Body of pancreas (tissue), 4 donors: Measurements from ENCODE around the gene GRSF1. TPM values are rescaled to one million over a fixed set of nuclear protein-coding genes. Genes with fewer than 3 reads are reported as not detected.

Experiments used
- ATAC-seq: fragments of 150-250 bp; one replicate; pipeline ENCODE4 v1.9.1; 2016
- DNase-seq, 4 donors: peaks; one replicate each; pipeline ENCODE4 v3.0.0-alpha.2; 2019
- H3K27ac ChIP-seq, 4 donors: fragments of 200-600 bp; sonication (generic); 1 replicate in 3 of 4; 2 replicates in 1 of 4; pipeline versions ENCODE4 v1.5.1 to v1.6.1; 2016 to 2019; ENCODE audit warnings: mild to moderate bottlenecking in 1 of 4, mixed read lengths in 1 of 4, moderate library complexity in 1 of 4
- H3K27me3 ChIP-seq, 2 donors: fragments of 200-600 bp; sonication (generic); one replicate each; pipeline ENCODE4 v1.6.0; 2016; ENCODE audit warnings: mild to moderate bottlenecking in 1 of 2
- H3K36me3 ChIP-seq, 2 donors: fragments of 200-600 bp; sonication (generic); replicated peaks in 1 of 2; 2 replicates each; pipeline ENCODE4 v1.5.1; 2016; ENCODE audit warnings: low read depth in 2 of 2; ENCODE audit not compliant: insufficient read depth in 1 of 2
- H3K4me1 ChIP-seq: fragments of 200-600 bp; sonication (generic); one replicate; pipeline ENCODE4 v1.6.0; 2016
- H3K4me3 ChIP-seq, 2 donors: fragments of 200-600 bp; sonication (generic); 1 replicate in 1 of 2; 2 replicates in 1 of 2; pipeline ENCODE4 v1.5.1; 2016 to 2019
- H3K9me3 ChIP-seq, 3 donors: fragments of 200-600 bp; sonication (generic); 1 replicate in 2 of 3; 2 replicates in 1 of 3; pipeline ENCODE4 v1.5.1; 2016
- POLR2A ChIP-seq, 3 donors: fragments of 450-650 bp; IDR thresholded peaks; one replicate each; pipeline ENCODE4 v1.6.1; 2016; ENCODE audit warnings: antibody characterized with exemption in 3 of 3, mild to moderate bottlenecking in 2 of 3
- WGBS, 2 donors: methylation state at CpG; one replicate each; pipeline ENCODE4 v1.1.5; 2017; 5-methylcytosine and 5-hydroxymethylcytosine counted together
- intact Hi-C: fragments of 100-400 bp; cut with DNase I; formaldehyde crosslinking; loops from one replicate; pipeline ENCODE4 v1.15.1; 2023
- total RNA-seq, 2 donors: library from RNA; depleted of rRNA; stranded (reverse); fragments of >200 nt; gene quantifications; one replicate each; pipeline ENCODE4 v1.1.0, GENCODE V29; 2016
- TF ChIP-seq, protein P1 (sequence below), 7 experiments: fragments of 450-650 bp in 4 of 7; fragments of 200-600 bp in 3 of 7; sonication (generic) in 3 of 7; IDR thresholded peaks; one replicate each; pipeline ENCODE4 v1.5.1; 2016 to 2019; ENCODE audit warnings: antibody characterized with exemption in 7 of 7

The GRSF1 gene, protein sequence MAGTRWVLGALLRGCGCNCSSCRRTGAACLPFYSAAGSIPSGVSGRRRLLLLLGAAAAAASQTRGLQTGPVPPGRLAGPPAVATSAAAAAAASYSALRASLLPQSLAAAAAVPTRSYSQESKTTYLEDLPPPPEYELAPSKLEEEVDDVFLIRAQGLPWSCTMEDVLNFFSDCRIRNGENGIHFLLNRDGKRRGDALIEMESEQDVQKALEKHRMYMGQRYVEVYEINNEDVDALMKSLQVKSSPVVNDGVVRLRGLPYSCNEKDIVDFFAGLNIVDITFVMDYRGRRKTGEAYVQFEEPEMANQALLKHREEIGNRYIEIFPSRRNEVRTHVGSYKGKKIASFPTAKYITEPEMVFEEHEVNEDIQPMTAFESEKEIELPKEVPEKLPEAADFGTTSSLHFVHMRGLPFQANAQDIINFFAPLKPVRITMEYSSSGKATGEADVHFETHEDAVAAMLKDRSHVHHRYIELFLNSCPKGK
- 10 to 100 TPM; 33.0 to 38.7 TPM for total RNA-seq

DNA sequence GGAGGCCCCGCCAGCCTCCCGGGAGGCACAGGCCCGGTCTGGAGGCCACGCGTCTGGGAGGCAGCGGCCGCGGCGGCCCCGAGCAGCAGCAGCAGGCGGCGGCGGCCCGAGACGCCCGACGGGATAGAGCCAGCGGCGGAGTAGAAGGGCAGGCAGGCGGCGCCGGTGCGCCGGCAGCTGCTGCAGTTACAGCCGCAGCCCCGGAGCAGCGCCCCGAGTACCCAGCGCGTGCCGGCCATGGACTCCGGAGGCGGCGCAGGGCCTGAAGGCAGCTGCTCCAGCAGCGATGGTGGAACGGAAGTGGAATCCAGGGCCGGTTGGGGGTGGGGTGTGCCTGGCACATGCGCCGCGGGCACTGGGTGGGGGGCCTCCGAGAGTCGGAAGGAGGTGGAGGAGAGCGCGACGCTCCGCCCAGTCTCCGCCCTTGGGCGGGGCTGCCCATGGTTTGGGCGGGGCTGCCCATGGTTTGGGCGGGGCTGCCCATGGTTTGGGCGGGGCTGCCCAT is at the start of gene GRSF1:
TSS of gene GRSF1 (minus strand) at position 302 of the 505 bp plus-strand sequence. CDS start at position 239, 63 bp downstream.
- intact Hi-C loops = no loop called here
- Histone ChIP-seq H3K27me3 (no peaks in the 10 kb centered on the region), H3K4me3 (peak within 1 kb of the TSS; percentile 76 to 86), H3K4me1 (peaks cover 36% of the 10 kb centered on the region), H3K27ac (peak within 1 kb of the TSS; percentile 56 to 98 (median 96)), H3K9me3 (no peaks in the 10 kb centered on the region), H3K36me3 (peaks cover 0 to 4% of the 10 kb centered on the region in 2 donors)
- WGBS, 2 donors = 1% methylated on average over 47 of the region's 51 CpGs; no CpG with 5 or more reads in 1 of the 2 donors
- ATAC-seq (peak; percentile 95), DNase-seq (peak; percentile 94 to 96 (median 95))
- TF ChIP-seq, protein P1, sequence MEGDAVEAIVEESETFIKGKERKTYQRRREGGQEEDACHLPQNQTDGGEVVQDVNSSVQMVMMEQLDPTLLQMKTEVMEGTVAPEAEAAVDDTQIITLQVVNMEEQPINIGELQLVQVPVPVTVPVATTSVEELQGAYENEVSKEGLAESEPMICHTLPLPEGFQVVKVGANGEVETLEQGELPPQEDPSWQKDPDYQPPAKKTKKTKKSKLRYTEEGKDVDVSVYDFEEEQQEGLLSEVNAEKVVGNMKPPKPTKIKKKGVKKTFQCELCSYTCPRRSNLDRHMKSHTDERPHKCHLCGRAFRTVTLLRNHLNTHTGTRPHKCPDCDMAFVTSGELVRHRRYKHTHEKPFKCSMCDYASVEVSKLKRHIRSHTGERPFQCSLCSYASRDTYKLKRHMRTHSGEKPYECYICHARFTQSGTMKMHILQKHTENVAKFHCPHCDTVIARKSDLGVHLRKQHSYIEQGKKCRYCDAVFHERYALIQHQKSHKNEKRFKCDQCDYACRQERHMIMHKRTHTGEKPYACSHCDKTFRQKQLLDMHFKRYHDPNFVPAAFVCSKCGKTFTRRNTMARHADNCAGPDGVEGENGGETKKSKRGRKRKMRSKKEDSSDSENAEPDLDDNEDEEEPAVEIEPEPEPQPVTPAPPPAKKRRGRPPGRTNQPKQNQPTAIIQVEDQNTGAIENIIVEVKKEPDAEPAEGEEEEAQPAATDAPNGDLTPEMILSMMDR (IDR thresholded peaks at IDR 0.05) = peak in 1 of 7 experiments; percentile 26
- peak; percentile 80 to 85 (median 85) for TF ChIP-seq POLR2A (IDR thresholded peaks at IDR 0.05)

DNA sequence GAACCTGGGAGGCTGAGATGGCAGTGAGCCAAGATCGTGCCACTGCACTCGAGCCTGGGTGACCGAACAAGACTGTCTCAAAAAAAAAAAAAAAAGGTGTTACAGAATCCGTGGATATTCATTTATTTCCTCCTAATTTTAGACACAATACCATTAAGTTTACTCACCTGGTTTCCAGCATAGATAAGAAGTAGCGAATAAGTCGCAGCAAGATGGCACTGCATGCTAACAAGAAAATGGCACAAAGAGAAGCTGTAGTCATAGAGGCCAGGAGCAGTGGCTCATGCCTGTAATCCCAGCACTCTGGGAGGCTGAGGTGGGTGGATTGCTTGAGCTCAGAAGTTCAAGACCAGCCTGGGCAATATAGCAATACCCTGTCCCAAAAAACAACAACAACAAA is 45.5 kb upstream of the GRSF1 start:
- Histone ChIP-seq H3K27ac (no peak overlapping the region), H3K9me3 (no peaks in the 10 kb centered on the region), H3K27me3 (no peaks in the 10 kb centered on the region), H3K4me1 (no peaks in the 10 kb centered on the region), H3K4me3 (no peak overlapping the region), H3K36me3 (no peaks in the 10 kb centered on the region)
- peak in 2 of 4 donors; percentile 10 to 16 for DNase-seq
- 29 to 53% methylated on average over 6 of the region's 6 CpGs for WGBS, 2 donors
- intact Hi-C loops = no loop called here
- TF ChIP-seq POLR2A (IDR thresholded peaks at IDR 0.05) = no peak
- TF ChIP-seq, protein P1 (IDR thresholded peaks at IDR 0.05) = peak in 1 of 7 experiments; percentile 26
- ATAC-seq = no peak

DNA sequence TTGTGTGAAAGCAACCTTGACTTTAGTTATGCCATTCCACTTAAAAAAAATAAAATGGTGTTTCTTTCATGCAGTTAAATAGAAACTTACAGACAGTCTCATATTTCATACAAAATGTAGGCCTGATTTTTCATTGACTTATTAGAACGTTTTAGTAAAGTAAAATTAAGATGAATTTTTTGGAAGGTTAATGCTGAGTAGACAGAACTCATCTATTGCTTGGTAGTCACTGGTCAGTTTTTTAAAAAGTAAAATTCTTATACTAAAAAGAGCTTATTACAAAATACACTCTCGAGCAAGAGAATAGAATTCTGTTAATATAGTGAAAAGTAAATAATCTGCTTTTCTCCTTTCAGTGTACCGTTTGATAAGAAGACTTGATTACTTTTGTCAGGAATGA is 41.0 kb upstream of the GRSF1 start:
- H3K4me1 ChIP-seq = no peaks in the 10 kb centered on the region
- H3K9me3 ChIP-seq = no peaks in the 10 kb centered on the region
- H3K36me3 ChIP-seq = no peaks in the 10 kb centered on the region
- no peaks in the 10 kb centered on the region for H3K27me3 ChIP-seq
- intact Hi-C loops = no loop called here
- no peak for DNase-seq
- no peak overlapping the region for H3K27ac ChIP-seq
- no peak for TF ChIP-seq POLR2A (IDR thresholded peaks at IDR 0.05)
- TF ChIP-seq, protein P1 (IDR thresholded peaks at IDR 0.05) = no peak
- 19% methylated on average over 3 of the region's 3 CpGs for WGBS, 2 donors
- no peak for ATAC-seq
- H3K4me3 ChIP-seq = no peak overlapping the region

DNA sequence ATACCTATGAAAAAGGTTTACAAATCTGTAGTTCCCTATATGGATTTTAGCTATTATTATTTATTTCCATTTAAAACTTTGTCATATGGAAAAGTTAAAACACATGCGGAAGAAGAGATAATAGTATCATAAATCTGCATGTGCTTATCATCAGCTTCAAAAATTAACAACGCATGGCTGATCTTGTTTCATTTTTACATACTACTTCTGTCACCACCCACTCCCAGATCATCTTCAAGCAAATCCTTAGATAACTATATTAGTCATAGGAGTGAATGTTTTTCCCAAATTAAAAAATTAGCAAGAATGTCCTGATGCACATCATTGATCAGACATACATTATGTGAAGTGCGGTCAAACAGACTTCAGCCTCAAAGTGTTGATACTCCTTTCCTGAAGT is 37.9 kb upstream of the GRSF1 start:
- TF ChIP-seq, protein P1 (IDR thresholded peaks at IDR 0.05) = no peak
- TF ChIP-seq POLR2A (IDR thresholded peaks at IDR 0.05) = no peak
- H3K4me1 ChIP-seq = no peaks in the 10 kb centered on the region
- DNase-seq = no peak
- H3K9me3 ChIP-seq = no peaks in the 10 kb centered on the region
- no peak overlapping the region for H3K4me3 ChIP-seq
- intact Hi-C loops = no loop called here
- 67 to 77% methylated on average over 3 of the region's 3 CpGs for WGBS, 2 donors
- ATAC-seq = no peak
- no peak overlapping the region for H3K27ac ChIP-seq
- no peaks in the 10 kb centered on the region for H3K27me3 ChIP-seq
- no peaks in the 10 kb centered on the region for H3K36me3 ChIP-seq
